Left colon (tissue), 2 donors: Measurements from ENCODE around the gene SLC6A3. TPM values are rescaled to one million over a fixed set of nuclear protein-coding genes. Genes with fewer than 3 reads are reported as not detected.

Experiments
- ATAC-seq: fragments of 200-7000 bp; cut with Tn5 transposase; one replicate; pipeline ENCODE4 v1.9.1; 2020; ENCODE audit warnings: mild to moderate bottlenecking, moderate library complexity
- DNase-seq, 2 donors: peaks; one replicate each; pipeline ENCODE4 v3.0.0-alpha.2; 2020
- intact Hi-C, 2 donors: fragments of 100-400 bp; cut with DNase I in 1 of 2; cut with micrococcal nuclease in 1 of 2; formaldehyde crosslinking; loops; one replicate each; pipeline versions ENCODE4 v1.11.2 to v1.14.0; 2022; cut with DNase I, micrococcal nuclease
- total RNA-seq, 2 donors: library from RNA; stranded (reverse); fragmentation: NEBNext Ultra II Directional; extraction: Animal tissue kit (Norgen Biotek cat#: 25700); gene quantifications; one replicate each; pipeline ENCODE4 v1.2.1, GENCODE V29; 2021
- donor health status: DM: no; HTN: no; CAD: no.
- donor health status: DM: yes; HTN: yes; CAD: no.

The SLC6A3 gene
- total RNA-seq, 2 donors from 2014 or later: not detected

GRCh38 chr5:1415626-1416360, 29.4 kb downstream of the SLC6A3 start:
- DNase-seq (no peak), ATAC-seq (no peak)
- intact Hi-C loops: no loop called here

DNA sequence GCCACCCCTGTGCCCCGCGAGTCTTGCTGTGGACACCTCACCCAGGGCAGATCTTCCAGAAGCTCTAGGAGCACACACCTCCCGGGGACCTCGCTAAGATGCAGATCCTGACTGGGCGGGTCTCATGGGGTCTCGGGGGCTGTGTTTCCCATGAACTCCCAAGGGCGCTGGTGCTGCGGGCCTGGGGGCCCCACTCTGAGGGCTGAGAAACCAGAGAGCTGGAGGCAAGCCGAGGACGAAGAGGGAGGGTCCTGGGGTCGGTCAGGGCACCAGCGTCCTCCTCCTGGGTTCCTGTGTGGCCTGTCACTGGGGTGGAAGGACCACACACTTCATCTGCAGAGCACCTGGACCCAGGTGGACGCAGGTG, 30.2 kb downstream of the SLC6A3 start:
- intact Hi-C loops: no loop called here
- no peak for DNase-seq
- no peak for ATAC-seq

DNA sequence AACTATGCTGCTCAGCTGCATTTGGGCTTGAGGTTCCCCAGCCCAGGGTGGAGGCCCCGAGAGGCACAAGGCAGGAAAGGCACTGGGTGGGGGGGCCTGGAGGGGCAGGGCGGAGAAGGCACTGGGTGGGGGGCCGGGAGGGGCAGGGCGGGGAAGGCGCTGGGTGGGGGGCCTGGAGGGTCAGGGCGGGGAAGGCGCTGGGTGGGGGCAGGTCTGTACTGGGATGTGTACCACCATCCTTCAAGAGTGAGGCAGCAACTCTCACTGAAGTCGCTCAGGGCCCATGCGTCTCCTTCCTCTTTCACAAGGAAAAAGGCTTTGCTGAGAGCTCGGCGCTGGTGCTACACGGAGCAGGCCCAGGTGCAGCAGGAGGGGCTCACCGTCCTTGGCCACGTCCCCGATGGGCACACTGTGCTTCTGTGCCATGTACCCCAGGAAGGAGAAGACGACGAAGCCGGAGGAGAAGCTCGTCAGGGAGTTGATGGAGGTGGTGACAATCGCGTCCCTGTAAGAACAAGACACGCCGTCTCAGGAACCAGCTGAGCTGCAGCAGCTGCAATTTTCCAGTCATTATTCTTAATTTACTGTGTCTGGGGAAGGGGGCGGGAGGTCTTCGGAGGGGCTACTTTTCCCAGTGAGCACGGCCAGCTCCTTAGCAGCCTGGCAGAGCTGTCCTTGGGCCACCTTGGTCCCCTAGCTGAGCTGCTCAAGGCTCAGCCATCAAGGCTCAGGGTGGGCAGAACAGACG, 30.8 kb downstream of the SLC6A3 start:
- no peak for DNase-seq
- ATAC-seq: no peak
- intact Hi-C loops: no loop called here

- ATAC-seq (no peak), DNase-seq (no peak)
- intact Hi-C loops: no loop called here
These were observed 31.5 kb downstream of the SLC6A3 start for GRCh38 chr5:1413611-1414241.

DNA sequence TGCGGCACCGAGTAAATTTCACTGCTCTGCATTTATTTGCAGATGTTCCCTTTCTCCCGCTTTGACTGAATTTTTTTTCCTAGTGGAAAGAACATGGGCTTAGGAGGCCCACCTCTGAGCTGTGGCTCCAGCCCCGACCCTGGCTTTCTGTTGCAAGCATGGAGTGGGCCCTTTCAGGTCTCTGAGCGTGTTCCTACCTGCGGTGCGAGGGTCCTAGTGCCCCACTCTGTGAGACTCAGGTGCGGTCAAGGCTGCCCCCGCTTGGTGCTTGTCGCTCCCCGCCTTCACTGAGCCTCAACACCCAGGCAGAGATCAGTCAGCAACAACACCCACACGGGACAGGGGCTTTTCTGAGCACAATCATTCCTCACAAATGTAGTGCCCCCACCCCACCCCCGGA, 32.0 kb downstream of the SLC6A3 start:
- ATAC-seq (no peak), DNase-seq (no peak)
- intact Hi-C loops: no loop called here

- intact Hi-C loops: no loop called here
- no peak for ATAC-seq
- DNase-seq: no peak
These were observed 32.6 kb downstream of the SLC6A3 start for GRCh38 chr5:1412621-1413020.

GRCh38 chr5:1412163-1412562, 33.1 kb downstream of the SLC6A3 start:
- intact Hi-C loops: no loop called here
- no peak for DNase-seq

GRCh38 chr5:1411099-1411498, 34.1 kb downstream of the SLC6A3 start:
- no peak for DNase-seq
- intact Hi-C loops: no loop called here
- no peak for ATAC-seq

More at GRCh38 chr5:1412163-1412562, 33.1 kb downstream of the SLC6A3 start:
- no peak for ATAC-seq

GRCh38 chr5:1410156-1411014, 34.9 kb downstream of the SLC6A3 start:
- no peak for ATAC-seq
- DNase-seq: no peak
- intact Hi-C loops: no loop called here

- intact Hi-C loops: no loop called here
- no peak for ATAC-seq
- peak in 1 of 2 donors; percentile 14 for DNase-seq
These were observed 35.7 kb downstream of the SLC6A3 start for GRCh38 chr5:1409381-1410110.

GRCh38 chr5:1406681-1407640, 38.3 kb downstream of the SLC6A3 start:
- no peak for DNase-seq
- no peak for ATAC-seq
- intact Hi-C loops: no loop called here

- no peak for ATAC-seq
- intact Hi-C loops: no loop called here
- DNase-seq: no peak
These were observed 39.4 kb downstream of the SLC6A3 start for GRCh38 chr5:1405539-1406530.

DNA sequence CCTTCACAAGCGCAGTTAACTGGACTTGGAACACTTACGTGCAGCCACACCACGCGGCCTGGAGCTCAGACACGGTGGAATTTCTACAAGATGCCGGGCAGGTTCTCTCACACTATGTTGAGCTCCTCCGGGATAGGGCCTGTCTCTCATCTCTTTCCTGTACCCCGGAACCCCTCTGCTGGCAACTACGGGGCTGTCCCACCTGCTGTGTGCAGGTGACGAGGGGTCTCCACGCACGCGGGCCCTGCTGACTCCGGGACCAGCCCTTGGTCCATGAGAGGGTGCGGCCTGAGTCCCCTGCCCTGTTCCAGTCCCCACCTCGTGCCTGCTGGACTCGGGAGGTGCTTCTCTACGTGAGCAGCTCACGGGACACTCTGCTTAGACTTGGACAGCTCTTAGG, 40.1 kb downstream of the SLC6A3 start:
- intact Hi-C loops: no loop called here
- DNase-seq (no peak), ATAC-seq (no peak)

DNA sequence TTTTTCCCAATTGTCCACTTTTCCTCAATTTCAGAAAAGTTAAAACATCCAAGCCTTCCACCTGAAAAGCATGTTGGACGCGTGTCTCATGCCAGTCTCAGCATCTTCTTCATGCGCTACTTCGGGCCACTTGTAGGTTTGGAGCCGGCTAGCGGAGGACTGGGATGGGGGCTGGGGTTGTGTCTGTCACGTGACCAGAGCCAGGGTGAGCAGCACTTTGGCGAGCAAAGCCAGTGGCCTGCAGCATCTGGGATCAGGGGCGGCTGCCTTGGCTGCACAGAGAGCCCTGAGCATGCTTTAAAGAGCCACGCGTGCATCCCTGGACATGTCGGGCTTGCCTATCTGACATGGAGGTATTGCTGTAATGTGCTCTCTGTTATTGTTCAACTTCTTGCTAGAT, 41.2 kb downstream of the SLC6A3 start:
- intact Hi-C loops: no loop called here
- ATAC-seq (no peak), DNase-seq (no peak)

DNA sequence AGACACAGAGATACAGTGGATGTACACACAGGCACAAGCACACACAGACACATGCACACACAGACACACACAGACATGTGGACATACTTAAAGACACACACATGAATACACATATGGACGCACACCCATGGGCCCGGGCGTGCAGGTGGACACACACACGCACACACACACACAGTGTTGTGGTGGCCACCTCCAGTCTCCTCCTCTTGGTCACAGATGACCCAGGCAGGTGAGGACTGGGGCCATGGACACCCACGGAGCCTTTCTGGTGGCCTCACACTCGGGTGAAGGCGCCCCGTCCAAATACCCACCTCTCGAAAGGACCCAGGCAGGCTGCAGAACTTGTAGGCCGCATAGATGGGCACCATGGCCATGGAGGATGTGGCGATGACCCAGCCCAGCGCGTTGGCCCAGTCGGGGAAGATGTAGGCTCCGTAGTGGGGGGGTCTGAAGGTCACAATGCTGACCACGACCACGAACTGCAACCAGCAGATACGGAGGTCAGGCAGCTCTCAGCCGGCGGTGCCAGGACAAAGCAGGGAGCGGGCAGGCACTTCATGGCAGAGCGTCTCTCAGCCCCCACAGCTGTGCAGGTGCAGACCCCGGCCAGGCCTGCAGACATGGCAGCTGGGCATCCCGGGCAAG, 42.5 kb downstream of the SLC6A3 start:
- DNase-seq: no peak
- no peak for ATAC-seq
- intact Hi-C loops: no loop called here
